ENCODE measurements around the gene ST3GAL3. TPM values are rescaled to one million over a fixed set of nuclear protein-coding genes. Genes with fewer than 3 reads are reported as not detected.

The ST3GAL3 gene
- total and polyA plus RNA-seq, 10 of the 15 experiments (the other 5 are each of a cell fraction or from before 2014, with no cell fraction given), result 1.2 to 19.3 (median 11.0) TPM

GRCh38 chr1:43871181-43871910, 164.0 kb downstream of the ST3GAL3 start:
- Histone ChIP-seq H3K79me2 (ENCODE audit: control insufficient read depth, insufficient read depth, low read length) (no peaks in the 10 kb centered on the region), H3K27me3 (replicated peaks in 1 of 2; ENCODE audit: control insufficient read depth in 2 of 2, insufficient read depth in 2 of 2, low read length in 1 of 2) (no peaks in the 10 kb centered on the region), H3K4me1 (ENCODE audit: control insufficient read depth, insufficient read depth, low read length) (no peaks in the 10 kb centered on the region), H4K20me1 (ENCODE audit: control insufficient read depth, insufficient read depth) (no peaks in the 10 kb centered on the region), H3K9me3 (replicated peaks; ENCODE audit: control insufficient read depth, insufficient read depth, low read length) (no peaks in the 10 kb centered on the region), H3K4me3 (no peak overlapping the region), H3K9ac (ENCODE audit: control insufficient read depth, insufficient read depth, low read length) (no peak overlapping the region), H3K36me3 (ENCODE audit: control insufficient read depth in 2 of 2, insufficient read depth in 2 of 2, low read length in 1 of 2) (no peaks in the 10 kb centered on the region), H3K27ac (ENCODE audit: control insufficient read depth, insufficient read depth) (no peak overlapping the region), H2AFZ (ENCODE audit: control insufficient read depth, low read depth, low read length) (no peak overlapping the region), H3K4me2 (ENCODE audit: control insufficient read depth, insufficient read depth) (no peak overlapping the region)
- WGBS (ENCODE audit: insufficient coverage, insufficient replicate concordance, low lambda C conversion rate, missing lambda C conversion rate), result 47% methylated on average over 2 of the region's 3 CpGs
- in situ Hi-C loops (cut with MboI) (no loop called here), intact Hi-C loops (cut with micrococcal nuclease; ENCODE audit: unreplicated experiment) (no loop called here)
- FAIRE-seq (no peak), ATAC-seq (no peak), DNase-seq (ENCODE audit: low read depth, low spot score) (no peak)
- no TSS peak for BruUV-seq (replicated peaks)
- TF ChIP-seq ATF7 (IDR thresholded peaks at IDR 0.05; ENCODE audit: low read depth) (no peak), TCF7 (IDR thresholded peaks at IDR 0.05; ENCODE audit: borderline replicate concordance) (no peak), YBX1 (IDR thresholded peaks at IDR 0.05) (no peak), MEF2A (IDR thresholded peaks at IDR 0.05; ENCODE audit: insufficient read depth, low read depth, low read length) (no peak), HDAC2 (IDR thresholded peaks at IDR 0.05) (no peak), PML (IDR thresholded peaks at IDR 0.05; ENCODE audit: low read length) (no peak), CEBPB (IDR thresholded peaks at IDR 0.05; ENCODE audit: borderline replicate concordance in 1 of 2, low read depth in 2 of 2, low read length in 2 of 2) (no peak), BACH1 (IDR thresholded peaks at IDR 0.05; ENCODE audit: borderline replicate concordance) (no peak), MYB (IDR thresholded peaks at IDR 0.05; ENCODE audit: borderline replicate concordance, low read depth, low read length) (no peak), EP300 (IDR thresholded peaks at IDR 0.05; ENCODE audit: borderline replicate concordance in 1 of 2, control insufficient read depth in 1 of 2, low read depth in 2 of 2, low read length in 2 of 2) (no peak), JUND (IDR thresholded peaks at IDR 0.05; ENCODE audit: low read depth, low read length) (no peak), POLR2AphosphoS5 (IDR thresholded peaks at IDR 0.05; ENCODE audit: low read length) (no peak), SUZ12 (IDR thresholded peaks at IDR 0.05; ENCODE audit: unreplicated experiment) (no peak), RAD21 (IDR thresholded peaks at IDR 0.05; ENCODE audit: insufficient read depth, low read depth, low read length) (no peak), MTA3 (IDR thresholded peaks at IDR 0.05; ENCODE audit: borderline replicate concordance, low read length) (no peak), EGR1 (IDR thresholded peaks at IDR 0.05; ENCODE audit: borderline replicate concordance in 1 of 2, low read depth in 2 of 2, low read length in 2 of 2) (no peak), BCL11A (IDR thresholded peaks at IDR 0.05; ENCODE audit: low read depth, low read length) (no peak)
- TF ChIP-seq, protein P1, sequence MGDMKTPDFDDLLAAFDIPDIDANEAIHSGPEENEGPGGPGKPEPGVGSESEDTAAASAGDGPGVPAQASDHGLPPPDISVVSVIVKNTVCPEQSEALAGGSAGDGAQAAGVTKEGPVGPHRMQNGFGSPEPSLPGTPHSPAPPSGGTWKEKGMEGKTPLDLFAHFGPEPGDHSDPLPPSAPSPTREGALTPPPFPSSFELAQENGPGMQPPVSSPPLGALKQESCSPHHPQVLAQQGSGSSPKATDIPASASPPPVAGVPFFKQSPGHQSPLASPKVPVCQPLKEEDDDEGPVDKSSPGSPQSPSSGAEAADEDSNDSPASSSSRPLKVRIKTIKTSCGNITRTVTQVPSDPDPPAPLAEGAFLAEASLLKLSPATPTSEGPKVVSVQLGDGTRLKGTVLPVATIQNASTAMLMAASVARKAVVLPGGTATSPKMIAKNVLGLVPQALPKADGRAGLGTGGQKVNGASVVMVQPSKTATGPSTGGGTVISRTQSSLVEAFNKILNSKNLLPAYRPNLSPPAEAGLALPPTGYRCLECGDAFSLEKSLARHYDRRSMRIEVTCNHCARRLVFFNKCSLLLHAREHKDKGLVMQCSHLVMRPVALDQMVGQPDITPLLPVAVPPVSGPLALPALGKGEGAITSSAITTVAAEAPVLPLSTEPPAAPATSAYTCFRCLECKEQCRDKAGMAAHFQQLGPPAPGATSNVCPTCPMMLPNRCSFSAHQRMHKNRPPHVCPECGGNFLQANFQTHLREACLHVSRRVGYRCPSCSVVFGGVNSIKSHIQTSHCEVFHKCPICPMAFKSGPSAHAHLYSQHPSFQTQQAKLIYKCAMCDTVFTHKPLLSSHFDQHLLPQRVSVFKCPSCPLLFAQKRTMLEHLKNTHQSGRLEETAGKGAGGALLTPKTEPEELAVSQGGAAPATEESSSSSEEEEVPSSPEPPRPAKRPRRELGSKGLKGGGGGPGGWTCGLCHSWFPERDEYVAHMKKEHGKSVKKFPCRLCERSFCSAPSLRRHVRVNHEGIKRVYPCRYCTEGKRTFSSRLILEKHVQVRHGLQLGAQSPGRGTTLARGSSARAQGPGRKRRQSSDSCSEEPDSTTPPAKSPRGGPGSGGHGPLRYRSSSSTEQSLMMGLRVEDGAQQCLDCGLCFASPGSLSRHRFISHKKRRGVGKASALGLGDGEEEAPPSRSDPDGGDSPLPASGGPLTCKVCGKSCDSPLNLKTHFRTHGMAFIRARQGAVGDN (IDR thresholded peaks at IDR 0.05), result no peak
- POLR2A ChIA-PET, result no interaction called here
- SMC1A ChIA-PET (ENCODE audit: uncharacterized antibody, unreplicated experiment), result no interaction called here
- CTCF ChIA-PET, result no interaction called here
- RAD21 ChIA-PET (ENCODE audit: unreplicated experiment), result no interaction called here

Data from GM12878 (cell line).